NCI-H2227 (cell line): ENCODE measurements around the gene ING3.
"Not testable (repeated sequence)": the region's sequence is repeated elsewhere in the genome, so short reads cannot be mapped to it uniquely, and the experiment has no call there.

Experiments
- DNase-seq: peaks from one replicate; lab custom pipeline; 2025; ENCODE audit not compliant: unreplicated experiment; lab: John Stamatoyannopoulos, UW

ING3 gene

DNA sequence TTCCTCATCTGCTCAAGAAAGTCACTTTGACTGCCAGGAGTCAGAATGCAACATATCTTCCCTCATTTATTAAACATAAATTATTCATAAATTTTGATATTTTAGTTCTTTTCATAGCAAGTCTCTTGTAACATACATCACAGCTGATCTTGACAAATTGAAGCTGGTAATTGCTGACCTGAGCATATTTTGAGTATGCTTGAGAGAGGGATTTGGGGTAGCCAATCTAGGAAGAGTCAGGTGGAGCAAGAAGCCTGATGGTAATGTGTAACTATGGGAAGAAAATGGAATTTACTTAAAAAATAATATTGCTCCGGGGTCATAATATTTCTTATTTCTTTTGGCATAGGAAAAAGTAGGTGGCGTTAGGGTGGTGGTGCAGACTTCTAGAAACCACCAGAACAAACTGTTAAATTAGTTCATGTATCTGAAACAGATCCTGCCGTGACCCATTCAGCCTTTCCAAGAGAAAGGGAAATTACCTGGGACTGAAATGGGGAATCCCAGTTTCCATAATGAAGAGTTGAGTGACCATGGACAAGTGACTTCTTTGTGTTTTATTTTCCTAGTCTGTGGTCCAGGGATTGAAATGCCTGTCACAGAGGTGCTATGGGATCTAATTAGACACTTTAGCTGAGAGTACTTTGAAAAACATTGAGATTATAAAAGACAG, 50.8 kb downstream of the ING3 start:
- no peak for DNase-seq

DNA sequence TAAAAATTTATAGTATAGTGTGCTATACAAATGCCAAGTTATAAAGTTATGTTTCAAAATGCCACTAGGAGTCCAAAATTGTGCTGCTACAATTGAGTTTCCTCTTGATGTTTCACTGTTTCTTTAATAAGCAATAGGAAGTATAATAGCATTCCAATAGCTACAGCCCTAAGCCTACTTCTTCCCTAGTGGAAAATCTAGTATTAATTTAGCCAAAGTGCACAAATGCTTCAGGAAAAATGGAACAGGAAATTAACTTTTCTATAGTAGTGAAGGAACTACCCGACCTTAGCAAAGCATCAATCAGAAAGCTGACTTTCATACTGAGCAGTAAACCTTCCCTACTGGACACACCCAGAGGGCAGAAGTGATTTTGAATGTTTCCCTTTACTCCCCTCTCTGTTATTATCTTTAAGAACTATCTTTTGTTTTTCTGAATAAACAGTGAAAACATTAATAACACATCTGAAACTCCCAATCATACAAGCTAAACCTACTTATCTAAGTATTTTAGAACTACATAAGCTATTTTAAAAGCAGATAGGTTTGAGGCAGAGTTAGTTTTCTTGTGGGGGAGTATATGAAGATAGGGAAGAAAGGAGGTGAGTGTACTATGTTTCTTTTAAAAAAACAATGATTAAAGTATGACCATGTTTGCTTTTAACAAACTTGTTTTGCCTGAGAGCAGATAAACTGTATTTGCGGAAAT, 51.6 kb downstream of the ING3 start:
- no peak for DNase-seq

DNA sequence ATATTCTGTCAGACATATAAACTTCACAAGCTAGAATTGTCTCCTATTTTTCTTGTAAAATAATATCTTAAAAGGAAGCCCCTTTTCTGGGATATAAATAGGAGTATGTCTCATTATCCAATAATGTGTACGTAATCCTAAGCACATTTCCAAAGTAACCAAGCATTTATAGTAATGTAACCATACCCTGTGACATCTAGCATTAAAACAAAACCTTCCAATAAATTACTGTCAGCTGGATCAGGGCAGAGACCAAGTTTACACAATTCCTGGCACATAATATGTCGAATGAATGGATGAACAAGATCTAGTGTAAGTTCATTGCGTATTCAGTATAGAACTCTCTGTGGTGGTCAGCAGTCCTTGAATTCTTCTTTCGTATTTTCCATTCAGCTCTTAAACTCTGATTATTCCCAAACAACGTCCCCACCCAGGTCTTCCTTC, 52.2 kb downstream of the ING3 start:
- DNase-seq, result no peak

GRCh38 chr7:121003986-121004685, 53.6 kb downstream of the ING3 start:
- DNase-seq, result no peak

- not testable (repeated sequence) for DNase-seq
Measured at GRCh38 chr7:121005058-121005457, 54.5 kb downstream of the ING3 start.

- DNase-seq, result no peak
Measured at GRCh38 chr7:121005996-121006584, 55.5 kb downstream of the ING3 start.

GRCh38 chr7:121006711-121007315, 56.2 kb downstream of the ING3 start:
- DNase-seq, result no peak

DNA sequence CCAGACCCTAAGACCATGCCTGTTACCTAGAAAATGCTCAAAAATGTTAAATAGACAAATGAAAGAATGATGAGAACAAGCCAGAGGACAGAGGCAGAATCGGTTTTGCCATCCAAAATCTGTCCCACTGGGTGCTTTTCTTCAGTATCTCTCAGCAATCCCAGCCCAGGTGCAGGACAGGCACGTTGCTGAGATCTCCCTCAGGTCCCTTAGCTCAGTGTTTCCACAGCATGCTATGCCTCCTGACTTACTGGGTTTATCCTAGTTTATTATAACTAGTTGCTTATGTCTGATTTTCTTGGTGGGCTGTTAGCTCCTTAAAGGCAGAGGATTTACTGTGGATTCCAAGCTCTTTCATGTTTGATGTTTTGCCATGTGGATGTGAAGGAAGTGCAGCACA, 58.2 kb downstream of the ING3 start:
- DNase-seq, result no peak

DNA sequence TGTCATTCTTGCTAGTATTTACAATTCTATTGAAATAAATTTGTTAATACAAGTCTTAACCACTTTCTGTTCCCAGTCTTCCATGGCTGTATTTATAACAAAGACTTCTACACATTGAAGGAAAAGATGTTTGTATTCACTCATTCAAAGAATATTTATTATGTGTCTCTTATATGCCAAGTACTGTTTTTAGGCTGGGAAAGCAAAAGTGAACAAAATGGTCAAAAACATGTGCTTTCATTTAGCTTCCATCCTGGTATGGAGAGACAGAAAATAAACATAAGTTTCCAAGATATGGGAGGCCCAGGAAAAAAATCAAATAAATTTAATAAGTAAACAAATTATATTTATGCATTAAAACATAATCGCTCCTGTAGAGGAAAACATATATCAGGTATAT, 60.8 kb downstream of the ING3 start:
- no peak for DNase-seq

DNA sequence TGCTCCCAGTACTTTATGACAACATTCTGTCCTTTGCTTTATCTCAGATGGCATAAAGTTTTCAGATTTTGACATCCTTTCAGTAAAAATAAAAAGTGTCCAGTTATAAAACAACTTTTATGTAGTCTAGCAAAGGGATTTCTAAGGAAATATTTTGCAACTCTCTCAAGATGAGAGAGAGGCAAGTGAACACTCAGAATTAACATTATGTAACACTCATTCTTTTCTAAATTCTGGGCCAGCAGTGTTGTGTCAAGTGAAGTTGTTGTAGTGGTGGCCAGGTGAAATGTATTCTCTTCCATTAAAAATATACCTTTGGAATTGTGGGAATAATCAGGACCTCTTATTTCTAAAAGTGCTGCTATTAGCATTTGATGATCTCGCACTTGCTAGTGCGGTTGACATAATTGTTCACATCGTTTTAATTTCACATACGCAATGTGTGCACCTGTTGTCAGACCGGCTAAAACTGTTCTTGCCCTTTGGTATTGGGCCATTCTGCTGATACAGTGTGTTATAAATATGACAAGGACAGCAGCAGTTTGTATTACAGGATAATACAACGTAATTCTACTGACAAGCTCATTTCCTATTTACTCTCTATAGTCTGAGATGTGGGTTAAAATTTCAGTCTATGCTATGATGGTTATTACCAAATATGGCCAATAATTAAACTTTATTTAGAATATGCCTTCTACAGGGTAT, 61.7 kb downstream of the ING3 start:
- no peak for DNase-seq

- no peak for DNase-seq
Measured at GRCh38 chr7:121012919-121013318, 62.3 kb downstream of the ING3 start.

DNA sequence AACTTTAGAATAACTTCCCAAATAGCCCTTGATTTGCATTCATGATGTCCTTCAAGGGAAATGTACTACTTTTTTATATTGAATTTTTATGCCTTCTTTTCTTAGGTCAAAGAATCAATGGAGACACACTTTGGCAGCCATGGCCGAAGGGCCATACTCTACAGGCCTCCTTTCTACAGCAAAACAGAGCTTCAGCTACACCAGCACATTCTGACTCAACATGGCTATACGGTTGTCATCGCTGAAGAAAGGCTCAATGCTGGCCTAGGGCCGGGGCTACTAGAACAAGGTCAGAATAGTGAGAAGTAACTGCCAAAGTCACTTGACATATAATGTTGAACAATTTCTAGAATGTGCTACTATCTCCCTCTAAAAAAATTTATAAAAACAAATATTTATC, 65.0 kb downstream of the ING3 start:
- no peak for DNase-seq

DNA sequence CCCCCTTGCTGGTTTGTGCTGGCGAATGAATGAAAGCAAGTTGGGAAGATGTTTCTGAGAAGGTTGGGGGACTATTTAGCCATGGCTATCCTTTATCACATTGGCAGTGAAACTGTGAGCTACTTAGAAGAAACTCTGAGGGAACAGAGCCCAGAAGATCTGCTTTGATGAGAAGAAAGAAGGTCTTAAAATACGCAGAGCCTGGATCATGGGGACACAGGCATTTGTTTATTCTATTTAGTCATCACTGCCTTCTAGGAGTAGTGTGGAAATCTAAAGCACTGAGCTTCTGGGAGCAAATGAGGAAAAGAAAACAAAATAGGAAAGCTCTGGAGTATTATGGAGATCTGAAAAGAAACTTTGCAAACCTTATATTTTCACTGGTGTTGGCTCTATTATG, 66.4 kb downstream of the ING3 start:
- DNase-seq, result no peak

GRCh38 chr7:121017586-121017985, 67.0 kb downstream of the ING3 start:
- DNase-seq, result no peak

DNA sequence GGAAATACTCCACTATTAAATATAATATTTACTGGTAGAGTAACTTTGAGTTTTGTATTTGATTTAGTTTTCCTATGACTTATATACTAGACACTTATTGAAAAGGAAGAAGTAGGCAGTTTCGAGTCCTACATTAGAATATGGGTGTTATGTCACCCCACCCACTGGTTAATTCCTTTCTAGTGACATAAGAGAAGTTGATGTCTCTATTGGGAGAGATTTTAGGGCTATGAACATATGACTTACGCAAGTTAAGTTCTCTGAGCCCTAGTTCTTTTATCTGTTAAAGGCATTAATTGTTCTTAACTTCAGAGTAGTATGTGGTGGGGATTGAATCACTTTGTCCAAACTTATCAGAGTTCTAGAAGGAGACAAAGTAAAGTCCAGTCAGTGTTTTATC, 68.4 kb downstream of the ING3 start:
- DNase-seq, result no peak

DNA sequence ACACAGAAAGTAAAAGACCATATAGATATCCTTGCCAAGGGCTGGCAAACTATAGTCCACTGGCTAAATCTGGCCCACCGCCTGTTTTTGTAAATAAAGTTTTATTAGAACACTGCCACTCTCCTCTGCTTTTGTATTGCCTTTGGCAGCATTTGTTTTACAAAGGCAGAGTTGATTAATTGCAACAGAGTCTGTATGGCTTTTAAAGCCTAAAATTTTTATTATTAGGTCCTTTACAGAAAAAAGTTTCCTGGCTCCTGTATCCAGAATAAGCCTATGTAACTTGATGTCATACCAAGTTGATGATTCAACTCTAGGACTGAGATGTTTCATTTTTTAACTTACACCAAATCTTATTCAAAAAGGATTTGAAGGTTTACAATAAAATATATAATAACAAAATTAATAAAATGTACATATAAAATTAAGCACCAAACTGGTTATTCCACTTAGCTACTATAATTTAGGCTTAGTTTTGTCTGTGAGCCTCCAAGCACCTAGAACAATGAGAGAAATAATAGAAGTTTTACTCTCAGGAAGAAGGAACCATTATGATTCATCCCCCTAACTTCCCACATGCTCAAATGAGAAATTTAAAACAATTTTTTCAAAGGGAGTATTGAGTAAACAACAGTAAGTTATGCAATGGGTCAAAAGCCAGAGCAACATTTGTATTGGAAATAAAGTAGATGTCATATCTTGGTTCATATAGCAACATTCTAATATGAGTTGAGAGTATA, 69.8 kb downstream of the ING3 start:
- no peak for DNase-seq

DNA sequence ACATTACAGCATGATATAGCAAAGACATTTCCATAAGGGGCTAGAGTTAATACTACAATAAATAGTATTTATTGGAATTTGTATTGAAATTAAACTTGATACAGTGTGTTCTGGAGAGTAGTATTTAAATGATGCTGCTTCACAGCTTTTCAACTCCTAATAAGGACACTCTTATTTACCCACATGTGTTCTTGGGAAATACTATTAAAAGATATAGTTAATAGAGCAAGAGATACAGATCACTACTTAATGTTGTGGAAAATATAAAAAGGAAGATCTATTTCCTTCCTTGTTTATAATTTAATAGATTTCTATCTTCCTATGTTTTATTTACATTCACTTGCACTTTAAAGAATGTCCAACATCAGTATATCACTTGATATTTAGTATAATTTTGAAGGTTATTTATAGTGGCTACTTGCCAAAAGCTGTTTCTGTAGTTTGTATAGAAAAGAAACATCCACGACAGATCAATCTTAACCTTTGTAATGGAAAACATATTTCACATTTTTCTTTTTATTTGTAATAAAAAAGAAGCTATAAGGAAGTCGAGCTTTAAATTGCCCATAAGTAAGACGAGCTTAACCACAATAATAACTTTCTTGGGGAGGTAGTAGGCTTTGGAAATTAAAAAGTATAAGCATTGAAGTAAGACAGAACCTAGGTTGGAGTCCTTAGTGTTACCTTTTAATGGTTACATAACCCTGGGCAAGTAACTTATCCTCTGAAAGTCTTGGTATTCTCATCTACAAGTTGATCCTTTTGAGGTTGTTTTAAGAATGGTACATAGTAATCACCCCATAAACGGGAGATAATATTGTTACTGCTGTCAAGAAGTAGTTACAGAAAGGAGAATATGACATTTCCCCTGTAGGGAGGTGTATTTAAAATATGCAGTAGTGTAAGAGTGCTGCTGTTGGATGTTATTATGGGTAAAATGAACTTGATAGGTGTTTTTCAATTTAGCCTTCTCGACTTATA, 70.7 kb downstream of the ING3 start:
- no peak for DNase-seq

DNA sequence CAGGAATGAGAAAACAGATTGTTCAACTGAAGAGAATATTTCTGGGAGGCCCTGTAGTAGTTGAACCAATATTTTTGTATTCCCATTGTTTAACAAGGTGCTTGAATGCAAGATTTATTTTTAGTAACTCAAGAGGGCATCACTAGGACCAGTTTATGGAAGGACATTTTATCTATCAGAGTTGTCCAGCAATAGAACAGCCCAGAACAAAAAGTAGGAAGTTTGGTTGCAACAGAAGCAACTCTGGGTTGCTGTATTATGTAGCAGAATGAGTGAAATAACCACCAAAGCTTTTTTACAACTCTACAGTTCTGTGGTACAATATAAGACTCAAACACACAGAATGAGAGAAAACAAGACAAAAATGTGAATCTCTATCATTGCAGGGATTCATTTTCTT, 72.6 kb downstream of the ING3 start:
- no peak for DNase-seq
